GM18498 (cell line): ENCODE measurements around the gene IGSF23.
"Not testable (repeated sequence)": the region's sequence is repeated elsewhere in the genome, so short reads cannot be mapped to it uniquely, and the experiment has no call there.

Experiments used
- ATAC-seq: cut with Tn5 transposase; IDR thresholded peaks from one replicate; pipeline ENCODE4 v1.9.1; 2021; ENCODE audit warnings: mild to moderate bottlenecking, moderate library complexity; ENCODE audit not compliant: unreplicated experiment

The IGSF23 gene

GRCh38 chr19:44663996-44664395 lies 50.6 kb downstream of the IGSF23 start:
- no peak for ATAC-seq

- ATAC-seq = no peak
Measured at GRCh38 chr19:44664976-44665375, 51.6 kb downstream of the IGSF23 start.

GRCh38 chr19:44666852-44667556 lies 53.6 kb downstream of the IGSF23 start:
- no peak for ATAC-seq

- ATAC-seq = no peak
Measured at GRCh38 chr19:44668985-44669764, 55.8 kb downstream of the IGSF23 start.

DNA sequence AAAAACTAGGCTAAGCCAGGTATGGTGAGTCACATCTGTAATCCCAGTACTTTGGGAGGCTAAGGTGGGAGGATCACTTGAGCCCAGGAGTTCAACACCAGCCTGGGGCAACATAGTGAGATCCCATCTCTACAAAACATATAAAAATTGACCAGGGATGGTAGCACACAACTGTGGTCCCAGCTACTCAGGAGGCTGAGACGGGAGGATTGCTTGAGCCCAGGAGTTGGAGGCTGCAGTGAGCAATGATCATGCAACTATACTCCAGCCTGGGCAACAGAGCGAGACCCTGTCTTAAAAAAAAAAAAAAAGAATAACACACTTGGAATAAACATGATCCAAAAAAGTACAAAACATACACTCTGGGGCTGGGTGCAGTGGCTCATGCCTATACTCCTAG lies 56.7 kb downstream of the IGSF23 start:
- ATAC-seq = not testable (repeated sequence)

- no peak for ATAC-seq
Measured at GRCh38 chr19:44671400-44671799, 58.0 kb downstream of the IGSF23 start, which contains the start of gene CEACAM19. Gene CEACAM19, plus strand, starts transcription at chr19:44671482. Its CDS starts 450 bp downstream, at chr19:44671932.

DNA sequence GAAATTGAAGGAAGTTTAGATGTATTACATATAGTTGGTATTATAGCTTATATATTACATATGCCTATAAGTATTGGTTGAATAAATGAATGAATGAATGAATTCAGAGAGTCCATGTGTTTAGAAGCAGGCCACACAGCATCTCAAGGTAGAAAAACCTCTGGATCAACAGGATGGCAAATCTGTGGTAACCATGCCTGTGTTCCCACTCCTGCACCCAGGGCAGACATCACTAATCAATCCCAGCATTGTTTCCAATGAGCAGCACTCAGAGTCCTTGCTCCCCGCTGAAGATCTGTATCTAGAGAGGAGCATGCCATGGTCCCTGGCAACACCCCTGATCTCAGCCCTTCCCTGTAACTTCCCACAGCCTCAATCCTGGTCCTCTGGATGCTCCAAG lies 58.9 kb downstream of the IGSF23 start:
- ATAC-seq = no peak

GRCh38 chr19:44673510-44673909 lies 60.1 kb downstream of the IGSF23 start:
- ATAC-seq = no peak

DNA sequence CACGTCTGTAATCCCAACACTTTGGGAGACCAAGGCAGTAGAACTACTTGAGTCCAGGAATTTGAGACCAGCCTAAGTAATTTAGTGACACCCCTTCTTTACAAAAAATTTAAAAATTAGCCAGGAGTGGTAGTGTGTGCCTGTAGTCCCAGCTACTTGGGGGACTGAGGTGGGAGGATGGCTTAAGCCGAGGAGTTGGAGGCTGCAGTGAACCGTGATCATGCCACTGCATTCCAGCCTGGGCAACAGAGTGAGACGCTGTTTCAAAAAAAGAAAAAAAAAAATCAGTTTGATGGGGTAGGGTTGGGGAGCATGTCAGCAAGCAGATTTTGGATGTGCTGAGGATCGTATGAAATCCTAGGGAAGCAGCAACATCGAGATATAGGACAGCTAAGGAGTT lies 62.2 kb downstream of the IGSF23 start:
- no peak for ATAC-seq

DNA sequence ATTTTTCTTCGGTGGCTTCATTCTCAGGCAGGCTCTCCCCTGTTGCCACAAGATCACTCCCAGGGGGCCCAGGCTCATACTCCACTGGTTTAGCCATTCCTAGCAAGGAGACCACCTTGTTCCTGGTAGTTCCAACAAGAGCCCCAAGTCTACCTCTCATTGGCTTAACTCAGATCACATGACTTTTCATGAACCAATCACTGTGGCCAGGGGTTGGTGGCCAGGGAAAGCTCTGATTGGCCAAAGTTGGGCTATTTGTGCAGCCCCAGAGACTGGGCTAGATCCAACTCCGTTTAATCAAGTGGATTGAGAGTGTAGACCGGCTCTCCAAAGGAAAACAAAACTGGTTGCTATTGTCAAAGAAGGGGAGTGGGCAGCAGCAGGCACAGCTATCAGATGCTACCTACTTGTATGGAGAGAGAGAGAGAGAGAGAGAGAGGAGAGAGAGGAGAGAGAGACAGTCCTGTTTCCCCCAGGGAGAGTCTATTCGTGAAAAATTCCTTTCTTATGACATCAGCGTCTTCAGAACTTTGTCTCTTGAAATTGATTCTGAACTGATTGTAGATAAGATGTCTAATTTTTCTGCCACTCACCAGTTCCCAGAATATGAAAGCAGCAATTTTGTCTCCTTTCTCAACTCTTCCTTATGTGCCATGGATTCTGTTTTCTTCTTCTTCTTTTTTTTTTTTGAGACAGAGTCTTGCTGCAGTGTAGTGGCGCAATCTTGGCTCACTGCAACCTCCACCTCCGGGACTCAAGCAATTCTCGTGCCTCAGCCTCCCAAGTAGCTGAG lies 63.9 kb downstream of the IGSF23 start:
- ATAC-seq = no peak

DNA sequence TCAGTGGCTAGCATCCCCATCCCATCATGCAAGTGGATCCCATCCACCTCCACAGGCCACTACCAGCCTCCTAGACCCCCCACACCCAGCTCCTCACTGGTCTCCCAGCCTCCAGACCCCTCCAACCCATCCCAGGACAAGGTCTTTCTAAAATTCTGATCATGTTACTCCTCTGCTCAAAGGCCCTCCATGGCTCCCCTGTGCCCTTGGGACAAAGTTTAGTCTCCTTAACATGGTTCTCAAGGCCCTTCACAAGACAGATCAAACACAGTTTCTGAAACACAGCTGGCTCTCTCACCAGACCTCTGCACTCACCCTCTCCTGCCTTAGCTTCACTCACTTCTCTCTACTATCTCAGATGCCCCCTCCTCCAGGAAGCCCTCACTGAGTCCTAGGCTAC lies 67.2 kb downstream of the IGSF23 start:
- ATAC-seq = no peak

GRCh38 chr19:44681992-44682790 lies 68.8 kb downstream of the IGSF23 start:
- no peak for ATAC-seq

DNA sequence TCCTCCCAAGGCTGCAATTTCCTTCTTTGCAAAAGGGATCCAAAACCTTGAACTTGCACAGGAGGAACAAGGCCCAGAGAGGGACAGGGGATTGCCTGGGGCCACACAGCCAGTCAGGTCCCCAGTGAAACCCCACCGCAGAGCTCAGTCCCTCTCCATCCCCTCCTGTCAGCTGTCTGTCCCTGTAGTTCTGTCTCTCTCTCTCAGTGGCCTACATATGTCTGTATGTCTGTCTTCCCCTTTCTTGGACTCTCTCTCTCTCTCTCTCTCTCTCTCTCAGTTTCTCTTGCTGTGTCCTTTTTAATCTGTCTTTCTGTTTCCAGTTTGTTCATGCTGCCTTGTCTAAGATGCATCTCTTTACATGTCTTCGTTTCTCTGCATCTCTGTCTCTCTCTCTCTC lies 69.4 kb downstream of the IGSF23 start:
- no peak for ATAC-seq

GRCh38 chr19:44683434-44684210 lies 70.3 kb downstream of the IGSF23 start:
- ATAC-seq = no peak

DNA sequence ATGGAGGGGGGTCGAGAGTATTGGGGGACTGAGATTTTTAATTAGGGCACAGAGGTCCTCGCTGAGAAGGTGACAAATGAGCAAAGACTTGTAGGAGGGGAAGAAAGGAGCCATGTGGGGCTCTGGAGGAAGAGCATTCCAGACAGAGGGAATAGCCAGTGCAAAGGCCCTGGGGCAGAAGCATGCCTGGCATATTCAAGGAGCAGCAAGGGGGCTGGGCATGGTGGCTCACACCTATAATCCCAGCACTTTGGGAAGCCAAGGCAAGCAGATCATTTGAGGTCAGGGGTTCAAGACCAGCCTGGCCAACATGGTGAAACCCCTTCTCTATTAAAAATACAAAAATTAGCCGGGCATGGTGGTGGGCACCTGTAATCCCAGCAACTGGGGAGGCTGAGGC lies 71.0 kb downstream of the IGSF23 start:
- ATAC-seq = not testable (repeated sequence)

- ATAC-seq = no peak
Measured at GRCh38 chr19:44684892-44685863, 71.8 kb downstream of the IGSF23 start.

- no peak for ATAC-seq
Measured at GRCh38 chr19:44685877-44686276, 72.5 kb downstream of the IGSF23 start.
